Femur (tissue), 1 donor: ENCODE results near the gene TENM3.

Experiments
- DNase-seq: peaks from one replicate; pipeline ENCODE4 v3.0.0-alpha.2; 2017

TENM3 gene

GRCh38 chr4:182470215-182470614 lies 227.0 kb downstream of the TENM3 start:
- DNase-seq: no peak

GRCh38 chr4:182475539-182475938 lies 232.3 kb downstream of the TENM3 start:
- no peak for DNase-seq

- DNase-seq: no peak
Measured at GRCh38 chr4:182478475-182478874, 235.3 kb downstream of the TENM3 start.

GRCh38 chr4:182483685-182484084 lies 240.5 kb downstream of the TENM3 start:
- DNase-seq: no peak

- DNase-seq: no peak
Measured at GRCh38 chr4:182486881-182487280, 243.7 kb downstream of the TENM3 start.

GRCh38 chr4:182488896-182489295 lies 245.7 kb downstream of the TENM3 start:
- DNase-seq: no peak

GRCh38 chr4:182489607-182490006 lies 246.4 kb downstream of the TENM3 start:
- DNase-seq: no peak

- no peak for DNase-seq
Measured at GRCh38 chr4:182491719-182492118, 248.5 kb downstream of the TENM3 start.

- no peak for DNase-seq
Measured at GRCh38 chr4:182492423-182492822, 249.2 kb downstream of the TENM3 start.

GRCh38 chr4:182493377-182493776 lies 250.2 kb downstream of the TENM3 start:
- no peak for DNase-seq

GRCh38 chr4:182494103-182494502 lies 250.9 kb downstream of the TENM3 start:
- no peak for DNase-seq

GRCh38 chr4:182495031-182495430 lies 251.8 kb downstream of the TENM3 start:
- DNase-seq: no peak

- no peak for DNase-seq
Measured at GRCh38 chr4:182495645-182496385, 252.6 kb downstream of the TENM3 start.

GRCh38 chr4:182496408-182496807 lies 253.2 kb downstream of the TENM3 start:
- no peak for DNase-seq

- no peak for DNase-seq
Measured at GRCh38 chr4:182502064-182502463, 258.9 kb downstream of the TENM3 start.

- no peak for DNase-seq
Measured at GRCh38 chr4:182504463-182504862, 261.3 kb downstream of the TENM3 start.

GRCh38 chr4:182507805-182508204 lies 264.6 kb downstream of the TENM3 start:
- DNase-seq: no peak

- no peak for DNase-seq
Measured at GRCh38 chr4:182510836-182511235, 267.6 kb downstream of the TENM3 start.

GRCh38 chr4:182513587-182514291 lies 270.5 kb downstream of the TENM3 start:
- DNase-seq: no peak

- no peak for DNase-seq
Measured at GRCh38 chr4:182518421-182518820, 275.2 kb downstream of the TENM3 start.

- no peak for DNase-seq
Measured at GRCh38 chr4:182519528-182519927, 276.3 kb downstream of the TENM3 start.

GRCh38 chr4:182521011-182521410 lies 277.8 kb downstream of the TENM3 start:
- DNase-seq: no peak

- DNase-seq: no peak
Measured at GRCh38 chr4:182528819-182529218, 285.6 kb downstream of the TENM3 start.

- DNase-seq: no peak
Measured at GRCh38 chr4:182530451-182530850, 287.2 kb downstream of the TENM3 start.
